Measurements from ENCODE around the gene CCDC154. TPM values are rescaled to one million over a fixed set of nuclear protein-coding genes. Genes with fewer than 3 reads are reported as not detected.

CCDC154 gene
- total RNA-seq, 2 donors from 2014 or later = 0.63 to 0.81 TPM

DNA sequence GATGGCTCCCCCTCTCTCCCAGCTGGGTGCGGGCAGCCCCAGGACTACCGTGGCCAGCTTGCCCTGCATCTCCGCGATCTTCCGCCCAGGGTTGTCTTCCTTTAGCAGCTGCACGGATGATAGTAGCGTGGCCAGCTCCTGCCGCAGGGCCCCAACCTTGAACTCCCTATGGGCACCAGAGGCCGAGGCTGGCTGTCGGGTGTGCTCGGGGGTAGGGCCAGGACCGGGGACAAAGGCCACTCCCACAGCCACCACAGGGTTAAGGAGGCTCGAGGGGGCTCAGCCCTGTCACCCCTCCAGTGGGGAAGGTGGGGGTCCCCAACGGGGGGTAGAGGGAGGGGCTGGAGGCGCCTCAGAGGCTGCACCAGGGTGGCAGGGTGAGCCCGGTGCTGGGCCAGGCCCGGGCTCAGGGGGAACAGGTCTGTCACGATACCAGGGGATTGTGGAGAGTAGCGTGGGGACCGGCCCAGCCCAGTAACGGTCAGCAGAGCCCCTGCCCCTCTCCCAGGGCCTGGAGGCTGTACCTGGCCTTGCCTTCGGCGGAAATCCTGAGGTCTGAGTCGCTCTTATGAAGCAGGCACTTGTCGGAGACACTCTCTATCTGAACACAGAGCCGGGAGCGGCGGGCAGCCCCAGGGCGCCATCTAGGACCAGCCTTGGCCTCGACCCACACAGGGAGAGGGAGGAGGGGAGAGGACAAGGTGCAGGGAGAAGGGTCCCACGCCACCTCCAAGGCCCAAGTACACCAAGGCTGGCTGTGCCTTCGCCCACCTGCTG is 8.2 kb downstream of the CCDC154 start:
- Histone ChIP-seq H3K36me3 (no peaks in the 10 kb centered on the region), H3K4me1 (ENCODE audit: control insufficient read depth in 1 of 2, low read depth in 2 of 2) (no peaks in the 10 kb centered on the region), H3K27me3 (replicated peaks; ENCODE audit: insufficient read depth) (no peaks in the 10 kb centered on the region), H3K9me3 (no peaks in the 10 kb centered on the region), H3K27ac (no peak overlapping the region), H3K4me3 (no peak overlapping the region)
- ATAC-seq (ENCODE audit: insufficient number of reproducible peaks, low FRiP score, low read depth) (no peak), DNase-seq (ENCODE audit: low spot score) (no peak)
- no peak for TF ChIP-seq CTCF (IDR thresholded peaks at IDR 0.05)

GRCh38 chr16:1434644-1435592 is 9.4 kb downstream of the CCDC154 start:
- H3K4me1 ChIP-seq (ENCODE audit: control insufficient read depth in 1 of 2, low read depth in 2 of 2) = no peaks in the 10 kb centered on the region
- DNase-seq (ENCODE audit: low spot score) (no peak), ATAC-seq (ENCODE audit: insufficient number of reproducible peaks, low FRiP score, low read depth) (no peak)
- TF ChIP-seq CTCF (IDR thresholded peaks at IDR 0.05) = no peak
- no peaks in the 10 kb centered on the region for H3K9me3 ChIP-seq
- H3K27me3 ChIP-seq (replicated peaks; ENCODE audit: insufficient read depth) = no peaks in the 10 kb centered on the region
- no peaks in the 10 kb centered on the region for H3K36me3 ChIP-seq
- no peak overlapping the region for H3K27ac ChIP-seq
- H3K4me3 ChIP-seq = no peak overlapping the region

DNA sequence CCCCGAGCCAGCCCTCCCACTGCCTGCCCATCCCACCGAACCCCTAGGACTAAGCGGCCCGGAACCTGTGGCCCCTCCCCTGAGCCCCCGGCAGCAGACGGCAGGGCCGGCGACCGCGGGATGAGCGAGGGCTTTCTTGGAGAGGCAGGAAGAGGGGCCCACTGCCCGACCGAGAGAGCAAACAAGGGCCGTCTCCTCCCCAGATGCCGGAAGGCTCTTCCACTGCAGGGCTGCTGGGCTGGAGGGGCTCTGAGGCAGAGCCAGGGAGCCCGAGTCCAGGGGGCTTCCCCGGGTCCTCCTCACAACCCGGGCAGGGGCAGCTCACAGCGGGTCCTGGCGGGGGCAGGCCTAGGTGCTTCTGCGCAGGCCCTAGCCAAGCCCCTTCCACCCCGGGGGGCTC is 10.6 kb downstream of the CCDC154 start:
- H3K27ac ChIP-seq = no peak overlapping the region
- DNase-seq (ENCODE audit: low spot score) (no peak), ATAC-seq (ENCODE audit: insufficient number of reproducible peaks, low FRiP score, low read depth) (no peak)
- no peak for TF ChIP-seq CTCF (IDR thresholded peaks at IDR 0.05)
- no peaks in the 10 kb centered on the region for H3K36me3 ChIP-seq
- no peaks in the 10 kb centered on the region for H3K4me1 ChIP-seq (ENCODE audit: control insufficient read depth in 1 of 2, low read depth in 2 of 2)
- H3K4me3 ChIP-seq = no peak overlapping the region
- no peaks in the 10 kb centered on the region for H3K9me3 ChIP-seq
- no peaks in the 10 kb centered on the region for H3K27me3 ChIP-seq (replicated peaks; ENCODE audit: insufficient read depth)

DNA sequence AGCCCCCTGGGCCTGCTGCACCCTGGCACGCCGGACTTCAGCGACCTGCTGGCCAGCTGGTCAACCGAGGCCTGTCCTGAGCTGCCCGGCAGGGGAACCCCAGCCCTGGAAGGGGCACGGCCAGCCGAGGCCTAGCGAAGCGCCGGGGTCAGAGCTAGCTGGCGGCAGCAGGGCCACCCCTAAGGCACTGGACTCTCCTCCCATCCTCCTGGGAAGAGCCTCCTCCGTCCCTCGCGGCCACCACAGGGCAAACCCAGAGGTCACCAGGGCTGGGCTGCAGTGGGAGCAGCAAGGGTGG is 11.1 kb downstream of the CCDC154 start:
- no peak for TF ChIP-seq CTCF (IDR thresholded peaks at IDR 0.05)
- no peak for DNase-seq (ENCODE audit: low spot score)
- no peak overlapping the region for H3K4me3 ChIP-seq
- ATAC-seq (ENCODE audit: insufficient number of reproducible peaks, low FRiP score, low read depth) = no peak
- no peaks in the 10 kb centered on the region for H3K27me3 ChIP-seq (replicated peaks; ENCODE audit: insufficient read depth)
- H3K27ac ChIP-seq = no peak overlapping the region
- no peaks in the 10 kb centered on the region for H3K36me3 ChIP-seq
- H3K9me3 ChIP-seq = no peaks in the 10 kb centered on the region
- no peaks in the 10 kb centered on the region for H3K4me1 ChIP-seq (ENCODE audit: control insufficient read depth in 1 of 2, low read depth in 2 of 2)

All from thoracic aorta (tissue), 2 donors.